Measurements from ENCODE around the gene AKT3. TPM values are rescaled to one million over a fixed set of nuclear protein-coding genes. Genes with fewer than 3 reads are reported as not detected.
"Not testable (repeated sequence)": the region's sequence is repeated elsewhere in the genome, so short reads cannot be mapped to it uniquely, and the experiment has no call there.

The AKT3 gene
- total RNA-seq, 1 donor from 2014 or later: 36.2 TPM

DNA sequence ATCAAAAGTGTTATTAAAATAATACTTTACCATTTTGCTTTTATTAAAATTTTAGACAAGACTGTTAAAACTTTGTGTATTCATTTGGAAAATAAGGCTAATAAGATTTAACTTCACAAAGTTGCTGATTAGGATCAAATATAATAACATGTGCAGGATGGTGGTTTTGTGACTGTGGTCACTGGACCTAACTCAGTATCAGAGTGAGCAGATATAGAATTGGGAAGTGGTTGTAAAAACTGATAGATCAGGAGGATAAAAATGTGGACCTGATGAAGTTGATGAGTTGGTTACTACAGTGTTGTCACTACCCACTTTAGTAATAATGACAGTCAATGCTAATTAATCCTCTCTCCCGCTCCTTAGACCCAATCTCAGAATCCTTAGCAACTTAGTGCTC, 186.4 kb downstream of the AKT3 start:
- TF ChIP-seq, protein P1, sequence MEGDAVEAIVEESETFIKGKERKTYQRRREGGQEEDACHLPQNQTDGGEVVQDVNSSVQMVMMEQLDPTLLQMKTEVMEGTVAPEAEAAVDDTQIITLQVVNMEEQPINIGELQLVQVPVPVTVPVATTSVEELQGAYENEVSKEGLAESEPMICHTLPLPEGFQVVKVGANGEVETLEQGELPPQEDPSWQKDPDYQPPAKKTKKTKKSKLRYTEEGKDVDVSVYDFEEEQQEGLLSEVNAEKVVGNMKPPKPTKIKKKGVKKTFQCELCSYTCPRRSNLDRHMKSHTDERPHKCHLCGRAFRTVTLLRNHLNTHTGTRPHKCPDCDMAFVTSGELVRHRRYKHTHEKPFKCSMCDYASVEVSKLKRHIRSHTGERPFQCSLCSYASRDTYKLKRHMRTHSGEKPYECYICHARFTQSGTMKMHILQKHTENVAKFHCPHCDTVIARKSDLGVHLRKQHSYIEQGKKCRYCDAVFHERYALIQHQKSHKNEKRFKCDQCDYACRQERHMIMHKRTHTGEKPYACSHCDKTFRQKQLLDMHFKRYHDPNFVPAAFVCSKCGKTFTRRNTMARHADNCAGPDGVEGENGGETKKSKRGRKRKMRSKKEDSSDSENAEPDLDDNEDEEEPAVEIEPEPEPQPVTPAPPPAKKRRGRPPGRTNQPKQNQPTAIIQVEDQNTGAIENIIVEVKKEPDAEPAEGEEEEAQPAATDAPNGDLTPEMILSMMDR (IDR thresholded peaks at IDR 0.05): no peak
- TF ChIP-seq EZH2 (IDR thresholded peaks at IDR 0.05) (no peak), EZH2phosphoT487 (IDR thresholded peaks at IDR 0.05) (no peak)
- Histone ChIP-seq H3K9me3 (ENCODE audit: low read depth) (no peaks in the 10 kb centered on the region), H3K4me2 (no peak overlapping the region), H3K27me3 (no peaks in the 10 kb centered on the region), H2AFZ (replicated peaks) (no peak overlapping the region), H3K9ac (no peak overlapping the region), H3F3A (ENCODE audit: low read depth) (peaks cover 14% of the 10 kb centered on the region), H3K36me3 (no peaks in the 10 kb centered on the region), H3K79me2 (ENCODE audit: low read depth) (no peaks in the 10 kb centered on the region), H3K4me3 (no peak overlapping the region), H3K27ac (no peak overlapping the region), H3K4me1 (peaks cover 9% of the 10 kb centered on the region), H4K20me1 (ENCODE audit: low read depth) (no peaks in the 10 kb centered on the region)
- peaks cover 10% of the 10 kb centered on the region for H3K4me1 Mint-ChIP-seq
- H3K9me3 Mint-ChIP-seq: peaks cover 10% of the 10 kb centered on the region
- H3K27me3 Mint-ChIP-seq (ENCODE audit: insufficient read depth, low read depth): peaks cover 2% of the 10 kb centered on the region
- DNase-seq (ENCODE audit: low spot score): no peak
- H3K27ac Mint-ChIP-seq: no peak overlapping the region
- no peak overlapping the region for H3K4me3 Mint-ChIP-seq
- H3K36me3 Mint-ChIP-seq: peaks cover 27% of the 10 kb centered on the region

DNA sequence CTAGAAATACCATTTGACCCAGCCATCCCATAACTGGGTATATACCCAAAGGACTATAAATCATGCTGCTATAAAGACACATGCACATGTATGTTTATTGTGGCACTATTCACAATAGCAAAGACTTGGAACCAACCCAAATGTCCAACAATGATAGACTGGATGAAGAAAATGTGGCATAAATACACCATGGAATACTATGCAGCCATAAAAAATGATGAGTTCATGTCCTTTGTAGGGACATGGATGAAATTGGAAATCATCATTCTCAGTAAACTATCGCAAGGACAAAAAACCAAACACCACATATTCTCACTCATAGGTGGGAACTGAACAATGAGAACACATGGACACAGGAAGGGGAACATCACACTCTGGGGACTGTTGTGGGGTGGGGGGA, 187.9 kb downstream of the AKT3 start:
- H3K27ac ChIP-seq: not testable (repeated sequence)

GRCh38 chr1:243658594-243659105, 191.4 kb downstream of the AKT3 start:
- H3K4me3 Mint-ChIP-seq: no peak overlapping the region
- H3K27ac Mint-ChIP-seq: no peak overlapping the region
- H3K36me3 Mint-ChIP-seq: peaks cover 30% of the 10 kb centered on the region
- H3K9me3 Mint-ChIP-seq: peaks cover 12% of the 10 kb centered on the region
- no peaks in the 10 kb centered on the region for H3K9me3 ChIP-seq (ENCODE audit: low read depth)
- no peak overlapping the region for H3K4me3 ChIP-seq
- no peak for TF ChIP-seq EZH2phosphoT487 (IDR thresholded peaks at IDR 0.05)
- TF ChIP-seq, protein P1 (IDR thresholded peaks at IDR 0.05): no peak
- TF ChIP-seq EZH2 (IDR thresholded peaks at IDR 0.05): no peak
- no peaks in the 10 kb centered on the region for H3K36me3 ChIP-seq
- H3K4me2 ChIP-seq: no peak overlapping the region
- H4K20me1 ChIP-seq (ENCODE audit: low read depth): no peaks in the 10 kb centered on the region
- no peaks in the 10 kb centered on the region for H3F3A ChIP-seq (ENCODE audit: low read depth)
- no peak overlapping the region for H3K27ac ChIP-seq
- H3K4me1 Mint-ChIP-seq: no peaks in the 10 kb centered on the region
- H3K27me3 ChIP-seq: no peaks in the 10 kb centered on the region
- H3K27me3 Mint-ChIP-seq (ENCODE audit: insufficient read depth, low read depth): no peaks in the 10 kb centered on the region
- no peaks in the 10 kb centered on the region for H3K79me2 ChIP-seq (ENCODE audit: low read depth)
- H3K4me1 ChIP-seq: no peaks in the 10 kb centered on the region
- H3K9ac ChIP-seq: no peak overlapping the region
- DNase-seq (ENCODE audit: low spot score): no peak
- no peak overlapping the region for H2AFZ ChIP-seq (replicated peaks)

More for the DNA sequence above, 187.9 kb downstream of the AKT3 start:
- DNase-seq (ENCODE audit: low spot score); H3K9me3 Mint-ChIP-seq; H3K4me1 ChIP-seq; H3K4me1 Mint-ChIP-seq; H3K9ac ChIP-seq; H3K9me3 ChIP-seq (ENCODE audit: low read depth); H3K27me3 ChIP-seq; H3K79me2 ChIP-seq (ENCODE audit: low read depth); H3K27ac Mint-ChIP-seq; H3K4me3 ChIP-seq; H3K36me3 ChIP-seq; H4K20me1 ChIP-seq (ENCODE audit: low read depth); H3F3A ChIP-seq (ENCODE audit: low read depth); H3K4me3 Mint-ChIP-seq; H2AFZ ChIP-seq (replicated peaks); H3K27me3 Mint-ChIP-seq (ENCODE audit: insufficient read depth, low read depth); H3K4me2 ChIP-seq: not testable (repeated sequence)
- H3K36me3 Mint-ChIP-seq: peaks cover 38% of the 10 kb centered on the region

DNA sequence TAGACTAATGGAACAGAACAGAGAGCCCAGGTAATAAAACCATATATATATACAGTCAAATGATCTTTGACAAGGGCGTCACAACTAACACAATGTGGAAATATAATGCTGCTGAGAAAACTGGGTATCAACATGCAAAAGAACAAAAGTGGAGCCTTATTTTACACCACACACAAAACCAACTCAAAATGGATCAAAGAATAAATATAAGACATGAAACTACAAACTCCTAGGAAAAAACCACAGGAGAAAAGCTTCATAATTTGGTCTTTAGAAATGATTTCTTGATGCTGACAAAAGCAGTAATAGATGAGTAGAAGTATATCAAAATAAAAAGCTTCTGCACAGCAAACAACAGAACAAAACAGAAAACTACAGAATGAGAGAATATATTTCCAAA, 192.2 kb downstream of the AKT3 start:
- DNase-seq (ENCODE audit: low spot score): no peak
- peaks cover 18% of the 10 kb centered on the region for H3K9me3 Mint-ChIP-seq
- Histone ChIP-seq H3K4me1 (no peaks in the 10 kb centered on the region), H3K79me2 (ENCODE audit: low read depth) (no peaks in the 10 kb centered on the region), H3K4me3 (no peak overlapping the region), H4K20me1 (ENCODE audit: low read depth) (no peaks in the 10 kb centered on the region), H2AFZ (replicated peaks) (no peak overlapping the region), H3K27me3 (no peaks in the 10 kb centered on the region), H3K4me2 (no peak overlapping the region), H3K9ac (no peak overlapping the region), H3K27ac (no peak overlapping the region), H3K36me3 (no peaks in the 10 kb centered on the region), H3K9me3 (ENCODE audit: low read depth) (no peaks in the 10 kb centered on the region), H3F3A (ENCODE audit: low read depth) (no peaks in the 10 kb centered on the region)
- H3K4me3 Mint-ChIP-seq: no peak overlapping the region
- TF ChIP-seq EZH2phosphoT487 (IDR thresholded peaks at IDR 0.05) (no peak), EZH2 (IDR thresholded peaks at IDR 0.05) (no peak)
- TF ChIP-seq, protein P1 (IDR thresholded peaks at IDR 0.05): no peak
- H3K4me1 Mint-ChIP-seq: no peaks in the 10 kb centered on the region
- no peaks in the 10 kb centered on the region for H3K27me3 Mint-ChIP-seq (ENCODE audit: insufficient read depth, low read depth)
- H3K27ac Mint-ChIP-seq: no peak overlapping the region
- H3K36me3 Mint-ChIP-seq: peaks cover 30% of the 10 kb centered on the region

DNA sequence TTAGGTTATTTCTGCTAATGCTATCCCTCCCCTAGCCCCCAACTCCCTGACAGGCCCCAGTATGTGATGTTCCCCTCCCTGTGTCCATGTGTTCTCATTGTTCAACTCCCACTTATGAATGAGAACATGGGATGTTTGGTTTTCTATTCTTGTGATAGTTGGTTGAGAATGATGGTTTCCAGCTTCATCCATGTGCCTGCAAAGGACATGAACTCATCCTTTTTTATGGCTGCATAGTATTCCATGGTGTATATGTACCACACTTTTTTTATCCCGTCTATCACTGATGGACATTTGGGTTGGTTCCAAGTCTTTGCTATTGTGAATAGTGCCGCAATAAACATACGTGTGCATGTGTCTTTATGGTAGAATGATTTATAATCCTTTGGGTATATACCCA, 200.5 kb downstream of the AKT3 start:
- H3K4me1 Mint-ChIP-seq; H3K27ac ChIP-seq; H3K79me2 ChIP-seq (ENCODE audit: low read depth); H3K9ac ChIP-seq; H3K9me3 ChIP-seq (ENCODE audit: low read depth); DNase-seq (ENCODE audit: low spot score); H4K20me1 ChIP-seq (ENCODE audit: low read depth); H3K4me3 ChIP-seq; H3K4me3 Mint-ChIP-seq; H3K27me3 ChIP-seq; H3K4me2 ChIP-seq; H3K27ac Mint-ChIP-seq; H3K36me3 ChIP-seq; H3F3A ChIP-seq (ENCODE audit: low read depth); H3K27me3 Mint-ChIP-seq (ENCODE audit: insufficient read depth, low read depth); H2AFZ ChIP-seq (replicated peaks); H3K4me1 ChIP-seq: not testable (repeated sequence)
- Mint-ChIP-seq H3K36me3 (peaks cover 53% of the 10 kb centered on the region), H3K9me3 (peaks cover 54% of the 10 kb centered on the region)

Measured in neural progenitor cell (in vitro differentiated cells).